ENCODE results near the gene MAP1LC3B2. TPM values are rescaled to one million over a fixed set of nuclear protein-coding genes. Genes with fewer than 3 reads are reported as not detected.
"Not testable (repeated sequence)": the region's sequence is repeated elsewhere in the genome, so short reads cannot be mapped to it uniquely, and the experiment has no call there.

The MAP1LC3B2 gene
- total RNA-seq, 1 experiment from 2014 or later: not detected

GRCh38 chr12:116561181-116561821, 2.1 kb downstream of the MAP1LC3B2 start:
- Histone ChIP-seq H3K27ac (no peak overlapping the region), H3K36me3 (no peaks in the 10 kb centered on the region), H3K27me3 (no peaks in the 10 kb centered on the region), H3K4me3 (no peak overlapping the region), H3K9me3 (replicated peaks) (no peaks in the 10 kb centered on the region), H3K4me1 (peaks cover 7% of the 10 kb centered on the region)
- peak; percentile 15 to 34 for DNase-seq

GRCh38 chr12:116562090-116562489, 2.9 kb downstream of the MAP1LC3B2 start:
- no peaks in the 10 kb centered on the region for H3K36me3 ChIP-seq
- no peak overlapping the region for H3K4me3 ChIP-seq

GRCh38 chr12:116563262-116563661, 4.1 kb downstream of the MAP1LC3B2 start:
- H3K36me3 ChIP-seq: no peaks in the 10 kb centered on the region
- peaks cover 7% of the 10 kb centered on the region for H3K4me1 ChIP-seq
- no peak for DNase-seq
- H3K9me3 ChIP-seq (replicated peaks): no peaks in the 10 kb centered on the region
- no peak overlapping the region for H3K4me3 ChIP-seq
- no peaks in the 10 kb centered on the region for H3K27me3 ChIP-seq
- H3K27ac ChIP-seq: no peak overlapping the region

More at GRCh38 chr12:116562090-116562489, 2.9 kb downstream of the MAP1LC3B2 start:
- H3K4me1 ChIP-seq: peaks cover 7% of the 10 kb centered on the region
- no peaks in the 10 kb centered on the region for H3K27me3 ChIP-seq
- H3K27ac ChIP-seq: no peak overlapping the region
- no peak for DNase-seq
- H3K9me3 ChIP-seq (replicated peaks): no peaks in the 10 kb centered on the region

GRCh38 chr12:116564080-116564479, 4.9 kb downstream of the MAP1LC3B2 start:
- Histone ChIP-seq H3K9me3 (replicated peaks) (no peaks in the 10 kb centered on the region), H3K27ac (no peak overlapping the region), H3K27me3 (no peaks in the 10 kb centered on the region), H3K4me3 (no peak overlapping the region), H3K36me3 (no peaks in the 10 kb centered on the region), H3K4me1 (no peaks in the 10 kb centered on the region; the same call in 1 of the 2 replicates)
- DNase-seq: no peak

- H3K27ac ChIP-seq; H3K36me3 ChIP-seq; H3K9me3 ChIP-seq (replicated peaks); H3K4me1 ChIP-seq; H3K4me3 ChIP-seq; DNase-seq; H3K27me3 ChIP-seq: not testable (repeated sequence)
Observed at GRCh38 chr12:116565221-116565620, 6.0 kb downstream of the MAP1LC3B2 start.

GRCh38 chr12:116565963-116566362, 6.8 kb downstream of the MAP1LC3B2 start:
- Histone ChIP-seq H3K27ac (no peak overlapping the region), H3K27me3 (no peaks in the 10 kb centered on the region), H3K4me1 (no peaks in the 10 kb centered on the region), H3K9me3 (replicated peaks) (no peaks in the 10 kb centered on the region), H3K36me3 (no peaks in the 10 kb centered on the region), H3K4me3 (no peak overlapping the region)
- DNase-seq: no peak

GRCh38 chr12:116568203-116568602, 9.0 kb downstream of the MAP1LC3B2 start:
- Histone ChIP-seq H3K4me1 (no peaks in the 10 kb centered on the region), H3K9me3 (replicated peaks) (no peaks in the 10 kb centered on the region)
- no peak for DNase-seq

GRCh38 chr12:116571089-116571488, 11.9 kb downstream of the MAP1LC3B2 start:
- Histone ChIP-seq H3K9me3 (replicated peaks) (no peaks in the 10 kb centered on the region), H3K27me3 (no peaks in the 10 kb centered on the region), H3K27ac (no peak overlapping the region), H3K4me1 (no peaks in the 10 kb centered on the region), H3K4me3 (no peak overlapping the region), H3K36me3 (no peaks in the 10 kb centered on the region)
- no peak for DNase-seq

More at GRCh38 chr12:116568203-116568602, 9.0 kb downstream of the MAP1LC3B2 start:
- no peak overlapping the region for H3K4me3 ChIP-seq
- no peak overlapping the region for H3K27ac ChIP-seq
- no peaks in the 10 kb centered on the region for H3K36me3 ChIP-seq
- H3K27me3 ChIP-seq: no peaks in the 10 kb centered on the region

GRCh38 chr12:116573776-116574175, 14.6 kb downstream of the MAP1LC3B2 start:
- Histone ChIP-seq H3K27me3 (no peaks in the 10 kb centered on the region), H3K36me3 (no peaks in the 10 kb centered on the region), H3K27ac (no peak overlapping the region), H3K9me3 (replicated peaks) (no peaks in the 10 kb centered on the region), H3K4me1 (no peaks in the 10 kb centered on the region), H3K4me3 (no peak overlapping the region)
- DNase-seq: no peak

GRCh38 chr12:116575754-116576153, 16.6 kb downstream of the MAP1LC3B2 start:
- not testable (repeated sequence) for H3K4me1 ChIP-seq; H3K4me3 ChIP-seq; DNase-seq; H3K27ac ChIP-seq; H3K36me3 ChIP-seq; H3K27me3 ChIP-seq; H3K9me3 ChIP-seq (replicated peaks)

- Histone ChIP-seq H3K9me3 (replicated peaks) (no peaks in the 10 kb centered on the region), H3K4me3 (no peak overlapping the region), H3K27me3 (no peaks in the 10 kb centered on the region), H3K4me1 (no peaks in the 10 kb centered on the region), H3K36me3 (no peaks in the 10 kb centered on the region), H3K27ac (no peak overlapping the region)
- DNase-seq: no peak
Observed at GRCh38 chr12:116577154-116577561, 18.0 kb downstream of the MAP1LC3B2 start.

- H3K27ac ChIP-seq: no peak overlapping the region
- no peaks in the 10 kb centered on the region for H3K27me3 ChIP-seq
- no peak overlapping the region for H3K4me3 ChIP-seq
- no peak for DNase-seq
- H3K9me3 ChIP-seq (replicated peaks): no peaks in the 10 kb centered on the region
- H3K36me3 ChIP-seq: no peaks in the 10 kb centered on the region
- no peaks in the 10 kb centered on the region for H3K4me1 ChIP-seq
Observed at GRCh38 chr12:116578051-116578450, 18.9 kb downstream of the MAP1LC3B2 start.

GRCh38 chr12:116582610-116583009, 23.4 kb downstream of the MAP1LC3B2 start:
- Histone ChIP-seq H3K27ac (no peak overlapping the region), H3K9me3 (replicated peaks) (no peaks in the 10 kb centered on the region), H3K4me1 (no peaks in the 10 kb centered on the region), H3K4me3 (no peak overlapping the region), H3K27me3 (no peaks in the 10 kb centered on the region), H3K36me3 (no peaks in the 10 kb centered on the region)
- DNase-seq: no peak

GRCh38 chr12:116583129-116583694, 24.0 kb downstream of the MAP1LC3B2 start:
- H3K9me3 ChIP-seq (replicated peaks): no peaks in the 10 kb centered on the region
- no peaks in the 10 kb centered on the region for H3K36me3 ChIP-seq
- no peaks in the 10 kb centered on the region for H3K4me1 ChIP-seq
- no peak for DNase-seq
- H3K27ac ChIP-seq: no peak overlapping the region
- no peak overlapping the region for H3K4me3 ChIP-seq
- no peaks in the 10 kb centered on the region for H3K27me3 ChIP-seq

- no peaks in the 10 kb centered on the region for H3K9me3 ChIP-seq (replicated peaks)
- no peaks in the 10 kb centered on the region for H3K4me1 ChIP-seq
- no peak for DNase-seq
- H3K36me3 ChIP-seq: no peaks in the 10 kb centered on the region
- H3K4me3 ChIP-seq: no peak overlapping the region
- no peak overlapping the region for H3K27ac ChIP-seq
- no peaks in the 10 kb centered on the region for H3K27me3 ChIP-seq
Observed at GRCh38 chr12:116587270-116587669, 28.1 kb downstream of the MAP1LC3B2 start.
